ENCODE measurements around the gene SMTN. TPM values are rescaled to one million over a fixed set of nuclear protein-coding genes. Genes with fewer than 3 reads are reported as not detected.

SMTN gene
- total RNA-seq, 6 donors from 2014 or later, result 26.1 to 104 (median 47.3) TPM

GRCh38 chr22:31083923-31084810 is 3.0 kb downstream of the SMTN start:
- H3K27me3 ChIP-seq, result no peaks in the 10 kb centered on the region
- WGBS, 2 donors, result 18% methylated on average over 11 to 18 of the region's 18 CpGs
- H3K36me3 ChIP-seq, result peaks cover 0 to 20% (median 13%) of the 10 kb centered on the region in 4 donors
- H3K4me3 ChIP-seq, result peak overlapping the region; percentile 68 to 93 (median 86)
- DNase-seq (no peak), ATAC-seq (ENCODE audit: low FRiP score in 2 of 2) (peak in 1 of 2 donors; percentile 0)
- peaks cover 43 to 60% (median 47%) of the 10 kb centered on the region in 4 donors for H3K4me1 ChIP-seq
- TF ChIP-seq POLR2AphosphoS5 (IDR thresholded peaks at IDR 0.05) (no peak), POLR2A (IDR thresholded peaks at IDR 0.05) (no peak), CTCF (IDR thresholded peaks at IDR 0.05) (no peak), EP300 (IDR thresholded peaks at IDR 0.05) (no peak)
- peak overlapping the region; percentile 90 to 97 (median 94) for H3K27ac ChIP-seq
- H3K9me3 ChIP-seq, result no peaks in the 10 kb centered on the region

DNA sequence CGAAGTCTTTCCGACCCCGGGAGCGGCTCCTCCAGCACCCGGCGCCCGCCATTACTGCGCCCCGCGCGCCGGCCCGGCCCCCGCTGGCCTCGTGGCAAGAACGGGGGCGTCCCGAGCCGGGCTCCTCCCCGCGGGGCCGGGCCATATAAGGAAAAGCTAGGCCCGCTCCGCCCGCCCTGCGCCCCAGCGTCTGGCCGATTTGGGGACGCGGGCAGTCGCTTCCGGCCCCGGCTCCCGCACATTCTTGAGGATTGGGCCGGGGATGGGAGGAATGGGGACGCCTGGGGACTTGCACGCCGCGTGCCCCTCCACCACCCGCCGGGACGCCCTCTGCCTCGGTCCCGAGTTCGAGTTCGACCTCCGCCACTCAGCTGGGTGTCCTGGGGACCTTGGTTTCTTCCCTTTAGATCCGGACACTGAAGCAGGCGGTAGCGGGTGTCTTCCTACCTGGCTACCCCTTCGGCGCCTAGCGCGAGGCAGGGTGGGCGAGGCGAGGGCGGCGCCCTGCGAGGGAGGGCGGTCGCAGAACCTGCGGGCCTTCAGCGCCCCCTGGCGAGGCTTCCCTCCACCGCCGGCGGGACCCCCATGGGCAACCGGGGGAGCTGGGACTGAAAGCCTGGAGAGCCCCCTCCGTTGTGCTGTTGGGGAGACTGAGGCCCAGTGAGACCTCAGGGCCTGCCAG is 3.8 kb downstream of the SMTN start:
- H3K9me3 ChIP-seq, result no peaks in the 10 kb centered on the region
- H3K4me1 ChIP-seq, result peaks cover 41 to 60% (median 48%) of the 10 kb centered on the region in 4 donors
- H3K4me3 ChIP-seq, result peak overlapping the region; percentile 68 to 93 (median 86)
- H3K27me3 ChIP-seq, result no peaks in the 10 kb centered on the region
- 1 to 2% methylated on average over 12 to 32 of the region's 69 CpGs for WGBS, 2 donors
- peak; percentile 94 to 98 for DNase-seq
- peak overlapping the region; percentile 90 to 97 (median 94) for H3K27ac ChIP-seq
- TF ChIP-seq POLR2A (IDR thresholded peaks at IDR 0.05) (peak in 3 of 4 donors; percentile 62 to 81 (median 64)), POLR2AphosphoS5 (IDR thresholded peaks at IDR 0.05) (peak; percentile 52 to 55), EP300 (IDR thresholded peaks at IDR 0.05) (no peak), CTCF (IDR thresholded peaks at IDR 0.05) (peak; percentile 89 to 95 (median 94))
- peak; percentile 80 to 92 for ATAC-seq (ENCODE audit: low FRiP score in 2 of 2)
- peaks cover 0 to 28% (median 17%) of the 10 kb centered on the region in 4 donors for H3K36me3 ChIP-seq

- WGBS, 2 donors, result 10% methylated on average over 10 to 13 of the region's 13 CpGs
- DNase-seq (no peak), ATAC-seq (ENCODE audit: low FRiP score in 2 of 2) (peak in 1 of 2 donors; percentile 0)
- Histone ChIP-seq H3K36me3 (peaks cover 2 to 33% (median 20%) of the 10 kb centered on the region in 4 donors), H3K4me1 (peaks cover 38 to 55% (median 46%) of the 10 kb centered on the region in 4 donors), H3K4me3 (peak overlapping the region; percentile 68 to 93 (median 86)), H3K27ac (peak overlapping the region; percentile 90 to 97 (median 94)), H3K9me3 (no peaks in the 10 kb centered on the region), H3K27me3 (no peaks in the 10 kb centered on the region)
- TF ChIP-seq POLR2AphosphoS5 (IDR thresholded peaks at IDR 0.05), result no peak
- no peak for TF ChIP-seq POLR2A (IDR thresholded peaks at IDR 0.05)
- no peak for TF ChIP-seq EP300 (IDR thresholded peaks at IDR 0.05)
- peak in 1 of 6 experiments; percentile 15 for TF ChIP-seq CTCF (IDR thresholded peaks at IDR 0.05)
These were observed 4.3 kb downstream of the SMTN start for GRCh38 chr22:31085493-31085824.

GRCh38 chr22:31085928-31086327 is 4.8 kb downstream of the SMTN start:
- 92 to 100% methylated on average over 2 to 3 of the region's 3 CpGs for WGBS, 2 donors
- no peak for DNase-seq
- H3K4me1 ChIP-seq, result peaks cover 37 to 51% (median 44%) of the 10 kb centered on the region in 4 donors
- no peak for ATAC-seq (ENCODE audit: low FRiP score in 2 of 2)
- H3K9me3 ChIP-seq, result no peaks in the 10 kb centered on the region
- H3K4me3 ChIP-seq, result peak overlapping the region in 1 of 4 donors; percentile 93
- peak overlapping the region; percentile 90 to 97 (median 94) for H3K27ac ChIP-seq
- no peak for TF ChIP-seq CTCF (IDR thresholded peaks at IDR 0.05)
- TF ChIP-seq POLR2AphosphoS5 (IDR thresholded peaks at IDR 0.05), result no peak
- no peak for TF ChIP-seq POLR2A (IDR thresholded peaks at IDR 0.05)
- TF ChIP-seq EP300 (IDR thresholded peaks at IDR 0.05), result no peak
- H3K27me3 ChIP-seq, result no peaks in the 10 kb centered on the region
- H3K36me3 ChIP-seq, result peaks cover 2 to 38% (median 24%) of the 10 kb centered on the region in 4 donors

Data from upper lobe of left lung (tissue), 6 donors.